ENCODE results near the gene LGALS9.

The LGALS9 gene

GRCh38 chr17:27620721-27621120 lies 10.3 kb upstream of the LGALS9 start:
- TF ChIP-seq, protein P1, sequence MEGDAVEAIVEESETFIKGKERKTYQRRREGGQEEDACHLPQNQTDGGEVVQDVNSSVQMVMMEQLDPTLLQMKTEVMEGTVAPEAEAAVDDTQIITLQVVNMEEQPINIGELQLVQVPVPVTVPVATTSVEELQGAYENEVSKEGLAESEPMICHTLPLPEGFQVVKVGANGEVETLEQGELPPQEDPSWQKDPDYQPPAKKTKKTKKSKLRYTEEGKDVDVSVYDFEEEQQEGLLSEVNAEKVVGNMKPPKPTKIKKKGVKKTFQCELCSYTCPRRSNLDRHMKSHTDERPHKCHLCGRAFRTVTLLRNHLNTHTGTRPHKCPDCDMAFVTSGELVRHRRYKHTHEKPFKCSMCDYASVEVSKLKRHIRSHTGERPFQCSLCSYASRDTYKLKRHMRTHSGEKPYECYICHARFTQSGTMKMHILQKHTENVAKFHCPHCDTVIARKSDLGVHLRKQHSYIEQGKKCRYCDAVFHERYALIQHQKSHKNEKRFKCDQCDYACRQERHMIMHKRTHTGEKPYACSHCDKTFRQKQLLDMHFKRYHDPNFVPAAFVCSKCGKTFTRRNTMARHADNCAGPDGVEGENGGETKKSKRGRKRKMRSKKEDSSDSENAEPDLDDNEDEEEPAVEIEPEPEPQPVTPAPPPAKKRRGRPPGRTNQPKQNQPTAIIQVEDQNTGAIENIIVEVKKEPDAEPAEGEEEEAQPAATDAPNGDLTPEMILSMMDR (IDR thresholded peaks at IDR 0.05; ENCODE audit: insufficient read depth, low read length, missing control alignments), result no peak
- CTCF ChIA-PET, result interaction anchor here (1.1 to 4.9 kb wide), 4 partner anchors 12 to 31 kb away, joined by 3 to 28 read pairs (median 6); no protein-coding TSS in a partner anchor
- H3K4me3 ChIP-seq (ENCODE audit: low read depth, low read length), result no peak overlapping the region
- POLR2A ChIA-PET, result no interaction called here
- no peak for DNase-seq (ENCODE audit: low read depth, low spot score)

DNA sequence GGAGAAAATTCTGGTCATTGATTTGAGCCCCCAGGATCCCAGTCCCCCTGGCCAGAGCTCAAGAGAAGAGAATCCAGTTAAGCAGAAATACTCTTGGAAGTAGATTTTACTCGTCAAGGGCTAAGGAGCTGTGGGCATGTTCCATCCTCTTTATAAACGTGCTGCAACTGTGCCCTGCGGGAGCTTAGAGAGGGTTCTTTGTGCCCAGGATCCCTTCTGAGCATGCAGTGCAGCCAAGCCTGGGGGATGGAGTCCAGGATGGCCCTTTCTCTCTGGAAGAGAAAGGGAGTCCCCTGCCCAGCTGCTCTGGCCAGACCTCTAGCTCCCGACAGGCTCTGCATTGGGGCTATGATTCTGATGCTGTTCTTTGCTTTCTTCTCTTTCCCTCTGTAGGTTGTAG lies 9.5 kb upstream of the LGALS9 start:
- ChIA-PET POLR2A (no interaction called here), CTCF (interaction anchor here (0.7 to 4.9 kb wide), 7 partner anchors 13 to 267 kb away, joined by 3 to 28 read pairs (median 3); no protein-coding TSS in a partner anchor)
- TF ChIP-seq, protein P1 (IDR thresholded peaks at IDR 0.05; ENCODE audit: insufficient read depth, low read length, missing control alignments), result no peak
- H3K4me3 ChIP-seq (ENCODE audit: low read depth, low read length), result no peak overlapping the region
- DNase-seq (ENCODE audit: low read depth, low spot score), result no peak

DNA sequence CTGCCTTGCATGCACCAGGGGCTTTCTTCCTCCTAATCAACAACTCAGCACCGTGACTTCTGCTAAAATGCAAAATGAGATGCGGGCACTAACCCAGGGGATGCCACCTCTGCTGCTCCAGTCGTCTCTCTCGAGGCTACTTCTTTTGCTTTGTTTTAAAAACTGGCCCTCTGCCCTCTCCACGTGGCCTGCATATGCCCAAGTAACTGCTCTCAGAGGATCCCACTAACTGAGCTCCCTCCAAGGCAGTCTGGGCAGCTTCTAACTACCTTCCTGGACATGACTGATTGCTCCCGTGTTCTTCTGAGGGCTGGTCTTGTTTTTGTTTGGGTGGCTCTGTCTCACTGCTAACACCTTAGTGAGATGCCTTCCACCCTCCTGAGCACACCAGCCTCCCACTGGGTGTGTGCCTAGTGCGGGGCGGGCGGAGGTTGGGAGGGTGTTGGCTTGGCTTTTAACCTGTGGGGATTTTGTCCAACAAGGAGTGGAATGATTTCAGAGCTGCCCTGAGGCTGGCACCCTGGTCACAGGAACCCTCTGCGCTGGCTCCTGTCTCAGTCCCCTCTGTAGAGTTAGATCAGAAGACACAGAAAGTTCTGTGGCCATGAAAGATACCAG lies 8.9 kb upstream of the LGALS9 start:
- TF ChIP-seq, protein P1 (IDR thresholded peaks at IDR 0.05; ENCODE audit: insufficient read depth, low read length, missing control alignments), result no peak
- ChIA-PET CTCF (interaction anchor here (0.7 to 4.9 kb wide), 5 partner anchors 19 to 268 kb away, joined by 3 to 28 read pairs (median 3); no protein-coding TSS in a partner anchor), POLR2A (no interaction called here)
- DNase-seq (ENCODE audit: low read depth, low spot score), result no peak
- H3K4me3 ChIP-seq (ENCODE audit: low read depth, low read length), result no peak overlapping the region

DNA sequence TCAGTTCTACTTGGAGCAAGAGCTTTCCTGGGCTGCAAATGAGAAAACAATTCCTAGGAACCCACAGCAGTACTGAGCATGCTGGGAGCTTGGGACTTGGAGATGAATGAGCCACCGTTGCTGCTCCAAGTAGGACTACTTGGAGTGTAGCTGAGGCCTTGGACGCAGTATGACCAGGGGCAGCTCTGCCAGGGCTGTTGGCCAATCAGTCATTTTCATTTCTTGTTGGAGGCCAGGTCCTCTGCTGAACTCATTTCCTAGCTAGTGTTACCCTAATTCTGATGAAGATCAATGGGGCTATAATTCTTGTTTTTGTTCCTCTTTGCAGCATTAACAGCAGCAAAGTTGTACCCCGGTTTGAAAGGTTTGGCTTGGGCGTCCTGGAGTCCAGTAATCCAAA lies 8.0 kb upstream of the LGALS9 start:
- H3K4me3 ChIP-seq (ENCODE audit: low read depth, low read length), result no peak overlapping the region
- TF ChIP-seq, protein P1 (IDR thresholded peaks at IDR 0.05; ENCODE audit: insufficient read depth, low read length, missing control alignments), result no peak
- no peak for DNase-seq (ENCODE audit: low read depth, low spot score)
- POLR2A ChIA-PET, result no interaction called here
- CTCF ChIA-PET, result interaction anchor here (1.2 to 4.9 kb wide), 3 partner anchors 20 to 137 kb away, joined by 3 to 28 read pairs (median 17); no protein-coding TSS in a partner anchor

GRCh38 chr17:27623614-27624013 lies 7.4 kb upstream of the LGALS9 start:
- POLR2A ChIA-PET, result no interaction called here
- CTCF ChIA-PET, result interaction anchor here (1.7 to 4.9 kb wide), 4 partner anchors 21 to 387 kb away, joined by 5 to 28 read pairs (median 12); no protein-coding TSS in a partner anchor
- H3K4me3 ChIP-seq (ENCODE audit: low read depth, low read length), result no peak overlapping the region
- DNase-seq (ENCODE audit: low read depth, low spot score), result no peak
- TF ChIP-seq, protein P1 (IDR thresholded peaks at IDR 0.05; ENCODE audit: insufficient read depth, low read length, missing control alignments), result no peak

DNA sequence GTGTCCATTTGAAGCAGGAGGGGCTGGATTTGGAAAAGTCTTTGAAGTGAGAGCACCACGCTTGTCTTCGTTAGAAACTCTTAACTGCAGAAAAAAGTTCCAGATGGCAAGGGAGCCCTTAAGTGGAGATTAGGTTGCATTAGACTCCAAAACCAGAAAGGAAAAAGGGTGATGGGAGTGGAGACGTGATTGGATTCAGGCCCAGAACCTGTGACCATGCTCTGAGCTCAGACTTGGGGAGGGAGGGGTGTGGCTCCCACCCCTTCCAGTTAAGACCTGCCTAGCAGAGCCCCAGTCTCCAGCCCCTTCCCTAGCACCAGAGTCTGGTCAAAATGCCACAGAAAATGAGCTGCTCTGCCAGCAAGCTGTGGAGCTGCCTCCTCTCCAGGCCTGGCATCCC lies 6.4 kb upstream of the LGALS9 start:
- POLR2A ChIA-PET, result no interaction called here
- TF ChIP-seq, protein P1 (IDR thresholded peaks at IDR 0.05; ENCODE audit: insufficient read depth, low read length, missing control alignments), result no peak
- CTCF ChIA-PET, result interaction anchor here (1.3 to 4.9 kb wide), 5 partner anchors 11 to 388 kb away, joined by 5 to 28 read pairs (median 6); no protein-coding TSS in a partner anchor
- DNase-seq (ENCODE audit: low read depth, low spot score), result no peak
- no peak overlapping the region for H3K4me3 ChIP-seq (ENCODE audit: low read depth, low read length)

All from AG04449 (cell line).